HG03442 (cell line): Measurements from ENCODE around the gene OSBPL9.
A peak's percentile ranks its signal among the peaks of the same experiment; 100 is the strongest.

Source experiments
- ATAC-seq: cut with Tn5 transposase; IDR thresholded peaks from one replicate; pipeline ENCODE4 v1.9.1; 2021; ENCODE audit warnings: mild to moderate bottlenecking, moderate library complexity; ENCODE audit not compliant: unreplicated experiment

Gene OSBPL9, protein sequence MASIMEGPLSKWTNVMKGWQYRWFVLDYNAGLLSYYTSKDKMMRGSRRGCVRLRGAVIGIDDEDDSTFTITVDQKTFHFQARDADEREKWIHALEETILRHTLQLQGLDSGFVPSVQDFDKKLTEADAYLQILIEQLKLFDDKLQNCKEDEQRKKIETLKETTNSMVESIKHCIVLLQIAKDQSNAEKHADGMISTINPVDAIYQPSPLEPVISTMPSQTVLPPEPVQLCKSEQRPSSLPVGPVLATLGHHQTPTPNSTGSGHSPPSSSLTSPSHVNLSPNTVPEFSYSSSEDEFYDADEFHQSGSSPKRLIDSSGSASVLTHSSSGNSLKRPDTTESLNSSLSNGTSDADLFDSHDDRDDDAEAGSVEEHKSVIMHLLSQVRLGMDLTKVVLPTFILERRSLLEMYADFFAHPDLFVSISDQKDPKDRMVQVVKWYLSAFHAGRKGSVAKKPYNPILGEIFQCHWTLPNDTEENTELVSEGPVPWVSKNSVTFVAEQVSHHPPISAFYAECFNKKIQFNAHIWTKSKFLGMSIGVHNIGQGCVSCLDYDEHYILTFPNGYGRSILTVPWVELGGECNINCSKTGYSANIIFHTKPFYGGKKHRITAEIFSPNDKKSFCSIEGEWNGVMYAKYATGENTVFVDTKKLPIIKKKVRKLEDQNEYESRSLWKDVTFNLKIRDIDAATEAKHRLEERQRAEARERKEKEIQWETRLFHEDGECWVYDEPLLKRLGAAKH

DNA sequence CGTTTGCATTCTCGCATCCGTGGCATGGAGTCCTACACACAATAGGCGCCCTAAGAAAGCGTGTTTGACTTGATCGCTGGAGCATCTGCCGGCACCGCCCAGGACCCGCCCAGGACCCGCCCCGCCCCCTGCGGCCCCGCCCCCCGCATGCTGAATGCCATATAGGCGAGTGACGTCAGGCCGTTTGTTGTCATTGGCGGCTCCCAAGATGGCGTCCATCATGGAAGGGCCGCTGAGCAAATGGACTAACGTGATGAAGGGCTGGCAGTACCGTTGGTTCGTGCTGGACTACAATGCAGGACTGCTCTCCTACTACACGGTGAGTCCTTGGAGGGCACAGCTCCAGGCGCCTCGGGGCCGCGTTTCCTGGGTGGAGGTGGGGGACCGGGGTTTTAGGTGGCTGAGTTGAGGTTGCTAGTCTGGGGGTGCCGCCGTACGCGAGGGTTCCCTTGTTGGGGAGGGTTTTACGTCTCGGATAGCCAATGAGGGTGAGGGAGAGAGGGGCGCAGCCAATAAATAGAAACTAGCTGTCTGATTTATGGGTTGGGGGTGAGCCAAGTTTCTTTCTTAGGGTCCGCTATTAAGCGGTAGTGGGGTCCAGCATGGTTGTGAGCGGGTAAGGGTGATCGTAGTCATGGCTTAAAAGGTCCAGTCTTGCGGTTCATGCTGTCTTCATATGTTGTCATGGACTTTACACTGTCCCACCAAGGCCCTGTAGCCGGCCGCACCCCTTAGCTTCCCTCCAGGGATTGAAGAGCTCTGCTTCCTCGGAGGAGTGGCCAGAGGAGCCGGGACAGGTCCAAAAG lies at the start of gene OSBPL9:
Gene OSBPL9 (plus strand): TSS at position 190 of the 806 bp plus-strand sequence. CDS start 19 bp downstream, at position 209.
- ATAC-seq: peak; percentile 93

DNA sequence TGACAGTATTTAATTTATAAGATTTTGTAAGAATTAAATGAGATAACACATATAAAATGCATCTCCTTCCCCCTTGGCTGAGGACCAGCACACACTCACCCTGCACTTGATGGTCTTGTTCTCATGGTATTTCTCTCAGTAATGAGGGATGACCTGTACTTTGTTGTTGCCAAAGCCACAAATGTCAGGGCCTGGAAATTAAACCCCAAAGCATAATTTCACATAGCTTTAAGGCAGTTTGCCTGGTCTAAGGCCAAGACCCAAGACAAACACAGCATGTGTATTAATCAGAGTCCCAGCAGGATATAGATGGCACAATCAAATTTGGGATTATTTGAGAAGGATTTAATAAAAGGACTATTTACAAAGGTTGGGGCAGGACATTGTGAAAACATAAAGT lies 49.2 kb upstream of the OSBPL9 start:
- ATAC-seq: no peak

DNA sequence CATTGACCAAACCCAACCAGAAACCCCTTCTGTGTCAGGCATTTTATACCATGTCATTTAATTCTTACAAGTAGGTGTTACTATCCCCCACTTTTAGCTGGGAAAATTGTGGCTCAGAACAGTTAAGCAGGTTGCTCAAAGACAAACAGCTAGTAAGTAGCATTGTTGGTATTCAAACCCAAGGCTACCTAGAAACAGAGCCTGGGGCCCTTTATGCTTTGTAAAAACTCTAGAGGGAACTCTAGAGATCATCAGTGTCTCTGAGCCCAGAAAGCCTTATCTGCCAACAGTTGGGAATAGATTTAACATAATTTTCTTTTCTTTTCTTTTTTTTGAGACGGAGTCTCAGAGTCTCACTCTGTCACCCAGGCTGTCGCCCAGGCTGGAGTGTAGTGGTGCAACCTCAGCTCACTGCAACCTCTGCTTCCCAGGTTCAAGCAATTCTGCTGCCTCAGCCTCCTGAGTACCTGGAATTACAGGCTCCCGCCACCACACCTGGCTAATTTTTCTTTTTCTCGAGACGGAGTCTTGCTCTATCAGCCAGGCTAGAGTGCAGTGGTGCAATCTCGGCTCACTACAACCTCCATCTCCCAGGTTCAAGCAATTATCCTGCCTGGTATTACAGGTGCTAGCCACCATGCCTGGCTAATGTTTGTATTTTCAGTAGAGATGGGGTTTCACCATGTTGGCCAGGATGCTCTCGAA lies 48.5 kb upstream of the OSBPL9 start:
- ATAC-seq: no peak

DNA sequence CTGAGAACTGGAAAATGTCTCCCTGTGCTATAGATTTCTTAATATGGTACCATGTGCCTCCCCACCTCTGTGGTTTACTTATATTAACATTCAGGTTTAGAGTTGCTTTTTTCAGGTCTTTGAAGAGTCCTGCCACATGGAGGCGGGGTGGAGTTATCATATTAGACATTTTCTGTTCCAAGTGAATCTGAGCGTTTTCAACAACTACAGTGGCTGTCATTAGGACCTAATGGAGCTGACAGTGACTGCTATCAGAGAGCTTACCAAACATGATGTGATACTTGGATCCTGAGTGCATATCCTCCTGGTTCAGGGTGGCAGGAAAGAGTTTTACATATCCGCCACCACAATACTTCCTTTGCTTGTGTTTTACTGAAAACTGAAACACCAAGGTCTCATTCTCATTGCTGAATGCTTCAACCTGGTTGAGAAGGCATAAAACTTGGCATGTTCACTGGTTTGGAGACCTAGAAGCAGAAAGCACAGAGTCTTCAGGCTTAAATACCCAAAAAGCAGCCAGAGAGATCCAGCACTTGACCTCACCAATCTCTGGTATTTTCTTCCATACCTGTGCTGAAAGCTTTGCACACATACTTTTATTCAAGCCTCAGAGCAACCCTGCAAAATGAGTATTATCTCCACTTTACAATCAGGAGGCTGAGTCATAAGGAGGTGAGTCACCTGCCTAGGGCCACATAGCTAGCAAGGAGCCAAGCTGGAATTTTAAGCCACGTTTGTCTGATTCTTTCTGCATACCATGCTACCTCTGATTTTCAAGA lies 47.4 kb upstream of the OSBPL9 start:
- ATAC-seq: peak; percentile 71

DNA sequence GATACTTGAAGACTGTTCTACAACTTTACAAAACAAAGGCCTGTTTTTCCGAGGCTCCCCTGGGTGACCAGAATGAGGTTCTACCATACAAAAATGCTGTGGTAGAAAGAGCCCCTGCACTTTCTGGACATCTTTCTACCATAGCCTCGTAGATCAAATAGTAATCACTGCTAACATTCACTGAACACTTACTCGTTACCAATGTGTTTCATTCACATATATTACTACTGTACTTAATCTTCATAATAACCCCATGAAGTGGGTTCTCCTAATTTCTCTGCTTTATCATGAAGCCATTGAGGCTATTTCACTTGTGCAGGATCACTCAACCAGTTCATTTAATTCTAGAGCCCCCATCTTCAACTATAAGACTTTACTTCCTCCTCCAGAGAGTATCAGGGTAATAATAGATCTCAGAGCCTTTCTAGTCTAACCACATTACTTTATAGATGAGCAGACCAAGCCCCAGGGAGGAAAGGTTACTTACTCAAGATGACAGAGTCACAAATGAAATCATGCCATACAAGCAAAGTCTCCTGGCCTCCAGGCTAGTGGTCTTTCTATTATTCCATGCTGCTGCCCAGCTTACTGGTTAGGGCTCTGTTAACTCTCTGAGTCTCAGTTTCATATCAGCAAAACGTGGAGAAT lies 46.7 kb upstream of the OSBPL9 start:
- ATAC-seq: peak; percentile 2

DNA sequence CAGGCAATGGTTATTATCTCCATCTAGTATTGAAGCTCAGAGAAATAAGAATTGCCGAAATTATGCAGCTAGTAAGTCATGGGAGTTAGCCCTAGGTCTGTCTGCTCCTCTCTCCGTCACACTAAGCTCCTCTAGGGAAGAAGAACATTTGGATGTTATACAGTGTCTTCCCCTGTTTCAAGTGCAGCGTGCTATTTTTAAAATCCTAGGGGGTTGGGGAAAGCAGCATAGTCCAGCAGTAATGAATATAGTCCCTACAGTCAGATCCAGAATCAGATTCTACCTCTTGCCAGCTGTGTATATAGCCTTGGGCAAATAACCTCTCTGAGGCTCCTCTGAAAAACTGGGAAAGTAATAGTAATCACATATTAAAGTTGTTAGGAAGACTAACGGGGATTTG lies 44.5 kb upstream of the OSBPL9 start:
- ATAC-seq: no peak

DNA sequence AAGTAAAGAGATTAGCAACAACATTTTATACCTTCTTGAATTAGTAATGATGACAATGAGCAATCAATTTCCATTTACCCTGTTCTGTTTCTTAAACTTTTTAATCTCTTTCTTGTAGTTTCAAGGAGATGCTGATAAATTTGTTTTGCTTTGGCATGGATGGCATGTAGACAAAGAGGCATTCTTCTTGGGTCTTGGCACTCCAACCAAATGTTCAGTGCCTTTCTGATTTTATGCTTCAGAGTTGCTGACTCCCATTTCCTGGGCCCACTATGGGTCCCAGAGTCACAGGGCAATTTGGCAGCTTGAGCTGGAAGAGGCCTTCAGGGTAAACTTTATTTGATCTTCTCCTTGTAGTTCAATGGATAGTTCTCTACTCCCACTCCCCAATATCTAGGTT lies 42.1 kb upstream of the OSBPL9 start:
- no peak for ATAC-seq

DNA sequence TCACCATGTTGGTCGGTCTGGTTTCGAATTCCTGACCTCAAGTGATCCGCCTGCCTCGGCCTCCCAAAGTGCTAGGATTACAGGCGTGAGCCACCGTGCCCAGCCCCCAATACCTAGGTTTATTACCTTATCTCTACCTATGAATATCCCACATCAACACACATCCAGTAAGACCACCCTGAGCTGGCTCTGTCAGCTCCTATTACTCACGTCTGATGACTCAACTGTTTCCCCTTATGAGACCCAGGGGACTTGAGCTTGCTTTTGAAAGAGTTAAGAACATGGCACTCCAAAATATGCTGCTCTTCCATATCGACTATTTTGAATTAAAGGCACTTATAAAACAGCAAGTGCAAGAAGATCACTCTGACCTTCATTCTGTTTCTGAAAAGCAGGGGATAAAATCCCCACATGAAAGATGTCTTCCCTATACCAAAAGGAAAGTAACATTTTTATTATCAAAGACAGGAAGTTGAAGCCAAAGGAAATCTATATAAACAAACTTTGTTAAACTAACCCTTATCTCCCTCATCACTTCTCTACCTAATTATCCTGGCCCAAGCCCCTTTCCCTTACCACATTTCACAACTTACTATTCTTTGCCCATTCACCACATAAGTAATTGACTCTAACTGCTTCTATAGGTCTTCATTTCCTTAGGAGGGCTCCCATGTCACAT lies 41.3 kb upstream of the OSBPL9 start:
- no peak for ATAC-seq

DNA sequence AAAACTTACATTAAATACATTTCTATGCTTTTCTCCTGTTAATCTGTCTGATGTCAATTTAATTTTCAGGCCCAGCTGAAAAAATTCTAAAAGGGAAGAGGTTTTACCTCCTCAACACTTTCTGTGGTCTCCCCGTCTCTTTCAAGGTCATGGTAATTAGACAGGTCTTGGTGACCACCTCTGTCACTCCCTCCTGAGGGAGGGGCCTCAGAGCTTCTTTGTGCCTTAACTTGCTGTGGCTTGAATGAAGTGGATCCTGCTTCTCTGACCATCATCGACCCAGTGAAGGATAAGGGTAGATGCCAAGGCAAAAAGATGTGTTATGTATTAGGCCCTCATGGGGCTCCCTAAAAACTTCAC lies 40.8 kb upstream of the OSBPL9 start:
- no peak for ATAC-seq

DNA sequence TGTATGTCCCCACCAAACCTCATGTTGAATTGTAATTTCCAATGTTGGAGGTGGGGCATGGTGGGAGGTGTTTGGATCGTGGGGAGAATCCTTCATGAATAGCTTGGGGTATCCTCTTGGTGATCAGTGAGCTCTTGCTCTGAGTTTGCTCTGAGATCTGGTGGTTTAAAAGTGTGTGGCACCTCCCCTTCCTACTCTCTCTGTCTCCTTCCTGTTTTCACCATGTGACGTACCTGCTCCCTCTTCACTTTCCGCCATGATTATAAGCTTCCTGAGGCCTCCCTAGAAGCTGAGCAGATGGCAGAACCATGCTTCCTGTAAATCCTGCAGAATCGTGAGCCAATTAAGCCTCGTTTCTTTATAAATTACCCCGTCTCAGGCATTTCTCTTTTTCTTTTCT lies 40.0 kb upstream of the OSBPL9 start:
- no peak for ATAC-seq

DNA sequence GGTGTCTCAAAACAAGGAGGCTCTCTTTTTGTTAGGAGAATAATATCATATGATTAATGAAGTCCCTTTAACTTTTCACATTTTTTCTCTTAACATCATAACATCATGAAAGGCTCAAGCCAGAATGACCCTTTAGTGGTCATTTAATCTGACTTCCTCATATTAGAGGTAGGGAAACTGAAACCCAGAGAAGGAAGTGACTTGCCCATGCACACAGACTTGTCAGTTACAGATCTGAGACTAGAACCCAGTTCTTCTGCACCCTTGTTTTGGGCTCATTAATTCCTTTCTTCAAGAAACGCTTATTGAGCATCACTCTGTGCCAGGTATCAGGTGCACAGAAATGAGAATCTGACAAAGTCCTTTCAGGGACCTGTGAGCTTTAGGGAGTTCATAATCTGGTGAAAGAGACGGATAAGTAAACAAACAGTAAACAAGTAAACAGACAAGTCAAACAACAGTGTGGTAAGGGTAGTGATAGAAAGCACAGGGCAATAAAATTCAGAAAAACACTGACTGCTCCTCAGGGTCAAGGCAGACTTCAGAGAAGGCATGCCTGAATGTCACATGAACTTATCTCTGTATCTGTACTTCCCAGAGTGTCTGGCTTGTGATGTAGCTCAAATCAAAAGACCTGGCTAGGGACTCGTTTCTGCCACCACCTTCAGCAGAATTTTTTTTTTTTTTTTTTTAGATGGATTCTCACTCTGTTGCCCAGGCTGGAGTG lies 38.3 kb upstream of the OSBPL9 start:
- ATAC-seq: peak; percentile 73

DNA sequence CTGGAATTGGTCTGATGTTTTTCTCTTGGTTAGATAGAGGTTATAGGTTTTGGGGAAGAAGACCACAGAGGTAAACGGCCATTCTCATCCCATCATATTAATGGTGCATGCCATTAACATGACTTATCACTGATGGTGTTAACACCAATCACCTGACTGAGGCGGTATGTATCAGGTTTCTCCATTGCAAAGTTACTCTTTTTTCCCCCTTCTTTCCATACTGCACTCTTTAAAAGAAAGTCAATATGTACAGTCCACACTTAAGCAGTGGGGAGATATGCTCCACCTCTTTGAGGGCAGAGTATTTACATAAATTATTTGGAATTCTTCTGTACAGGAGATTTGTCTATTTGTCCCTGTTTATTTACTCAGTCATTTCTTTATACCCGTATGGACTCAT lies 35.7 kb upstream of the OSBPL9 start:
- ATAC-seq: no peak

DNA sequence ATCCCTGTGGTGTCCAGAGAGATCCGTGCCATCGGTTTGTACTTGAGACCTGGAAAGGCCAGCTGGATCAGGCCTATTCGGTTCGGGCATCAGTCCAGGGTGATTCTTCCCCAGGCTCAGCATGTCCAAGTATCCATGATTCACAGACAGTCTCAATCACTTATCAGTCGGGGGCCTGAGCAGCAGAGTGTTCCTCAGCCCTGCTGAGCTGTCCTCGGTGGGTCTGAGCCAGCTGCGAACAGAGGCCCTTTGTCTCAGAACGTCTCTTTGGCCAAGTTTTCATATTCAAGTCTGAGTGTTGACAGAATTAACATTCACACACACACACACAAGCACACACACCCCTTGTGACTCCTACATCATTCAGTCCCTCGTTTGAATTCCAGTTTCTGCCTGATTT lies 33.4 kb upstream of the OSBPL9 start:
- ATAC-seq: no peak

DNA sequence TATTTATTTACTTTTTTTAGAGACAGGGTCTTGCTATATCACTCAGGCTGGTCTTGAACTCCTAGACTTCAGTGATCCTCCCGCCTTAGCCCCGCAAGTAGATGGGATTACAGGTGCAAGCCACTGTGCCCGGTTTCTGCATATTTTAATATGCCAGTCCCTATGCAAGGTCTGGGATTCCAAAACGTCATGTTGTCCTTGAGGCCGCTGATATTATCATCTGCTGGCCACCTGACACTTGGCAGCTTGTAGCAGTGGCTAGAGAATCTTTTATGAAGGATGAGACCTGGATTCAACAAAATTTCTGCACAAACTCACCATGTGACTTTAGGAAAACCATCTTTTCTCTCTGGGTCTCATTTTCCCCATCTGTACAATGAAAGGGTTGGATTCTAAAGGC lies 32.9 kb upstream of the OSBPL9 start:
- no peak for ATAC-seq

DNA sequence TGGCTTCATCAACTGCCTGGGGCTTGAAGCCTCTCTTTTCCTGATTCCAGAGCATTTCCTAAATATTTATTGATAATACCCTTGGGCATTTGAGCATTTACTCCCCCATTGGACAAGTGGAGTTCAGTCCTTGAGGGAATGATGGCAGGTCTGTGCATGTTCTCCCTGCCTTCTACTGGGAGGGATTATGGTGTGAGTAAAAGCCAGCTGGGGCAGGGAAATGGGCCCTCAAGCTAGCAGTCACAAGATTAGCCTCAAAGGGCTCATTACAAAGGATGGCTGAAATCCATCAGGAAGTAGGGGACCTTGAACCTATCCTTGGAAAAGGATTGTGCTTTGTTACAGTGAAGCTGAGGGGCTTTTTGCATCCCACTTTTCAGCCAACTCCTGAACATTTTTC lies 24.2 kb upstream of the OSBPL9 start:
- no peak for ATAC-seq

DNA sequence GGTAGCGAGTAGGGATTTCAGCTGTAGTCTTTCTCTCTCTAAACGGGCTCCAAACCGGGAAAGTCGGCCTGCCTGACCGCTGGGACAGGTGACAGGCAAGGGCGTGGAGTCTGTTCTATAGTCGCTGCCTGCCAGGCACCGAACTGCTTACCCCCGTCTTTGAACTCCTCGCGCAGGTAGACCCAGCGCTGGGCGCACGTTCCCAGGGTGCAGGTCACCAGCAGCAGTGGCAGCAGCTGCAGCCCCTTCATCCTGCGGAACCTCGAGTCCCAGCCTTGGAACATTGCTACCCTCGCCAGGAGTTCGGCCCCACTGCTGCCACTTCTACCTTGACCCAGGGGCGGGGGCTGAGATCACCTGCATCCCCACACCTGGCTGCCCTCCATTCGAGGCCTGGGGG lies 22.2 kb upstream of the OSBPL9 start:
- ATAC-seq: no peak

DNA sequence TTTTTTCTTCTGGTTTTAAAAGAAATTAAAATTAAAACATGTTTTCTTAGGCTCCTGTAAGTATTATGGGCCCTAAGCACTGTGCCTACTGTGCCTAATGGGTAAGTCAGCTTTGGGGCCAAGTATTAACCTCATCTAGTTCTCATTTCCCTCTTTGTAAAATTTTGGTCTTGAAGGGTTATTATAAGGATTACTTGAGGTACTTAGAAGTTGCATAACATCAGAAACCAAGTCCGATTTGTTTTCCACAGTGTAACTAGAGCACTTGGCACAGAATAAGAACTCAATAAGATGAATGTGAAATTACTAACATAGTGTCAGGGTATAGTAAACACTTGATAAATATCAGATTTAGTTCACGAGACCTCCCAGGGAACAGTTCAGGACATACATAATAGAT lies 16.4 kb upstream of the OSBPL9 start:
- no peak for ATAC-seq

DNA sequence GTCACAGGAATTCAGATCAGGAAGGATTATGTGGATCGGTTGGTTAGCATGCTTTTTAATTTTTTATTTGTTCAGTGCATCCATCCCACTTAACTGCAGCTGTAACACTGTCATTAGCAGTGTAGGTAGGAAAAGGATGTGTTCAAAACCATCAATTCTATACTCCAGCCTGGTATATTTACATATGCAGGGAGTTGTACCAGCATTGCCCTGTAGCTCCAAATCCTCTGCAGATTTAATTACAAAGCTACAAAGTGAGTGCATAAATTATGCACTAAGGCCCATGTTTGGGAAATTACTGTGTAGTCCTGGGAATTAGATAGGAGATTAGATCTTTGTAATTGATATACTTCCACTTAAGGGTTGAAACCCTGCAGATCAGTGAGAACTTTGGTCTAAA lies 15.9 kb upstream of the OSBPL9 start:
- no peak for ATAC-seq
